Breast epithelium (tissue), 3 donors: ENCODE measurements around the gene RAB33B.

Experiments
- CTCF ChIP-seq, 3 donors: fragments of 450-650 bp; IDR thresholded peaks; one replicate each; pipeline ENCODE4 v1.5.1; 2016 to 2017; ENCODE audit warnings: antibody characterized with exemption in 3 of 3, mild to moderate bottlenecking in 3 of 3, moderate library complexity in 3 of 3
- POLR2A ChIP-seq: fragments of 450-650 bp; IDR thresholded peaks from one replicate; pipeline ENCODE4 v1.6.1; 2016; ENCODE audit warnings: antibody characterized with exemption, mild to moderate bottlenecking, moderate library complexity

GRCh38 chr4:139460565-139460964 lies 6.6 kb downstream of the RAB33B start:
- TF ChIP-seq CTCF (IDR thresholded peaks at IDR 0.05): no peak
- no peak for TF ChIP-seq POLR2A
